Prostate gland (tissue), 2 donors: ENCODE results near the gene RAB3IL1.

Experiments
- CTCF ChIP-seq, 4 experiments: fragments of 200-600 bp in 2 of 4; fragments of 450-650 bp in 2 of 4; sonication (generic) in 2 of 4; IDR thresholded peaks; 1 replicate in 3 of 4; 2 replicates in 1 of 4; pipeline ENCODE4 v1.5.1; 2016 to 2019; ENCODE audit warnings: antibody characterized with exemption in 4 of 4, mild to moderate bottlenecking in 2 of 4, moderate library complexity in 2 of 4
- POLR2A ChIP-seq: fragments of 450-650 bp; IDR thresholded peaks from one replicate; pipeline ENCODE4 v1.6.1; 2016; ENCODE audit warnings: antibody characterized with exemption, mild to moderate bottlenecking
- POLR2AphosphoS5 ChIP-seq: sonication (generic); formaldehyde crosslinking; IDR thresholded peaks from one replicate; pipeline ENCODE4 v1.6.1; 2017; ENCODE audit warnings: antibody characterized with exemption

- TF ChIP-seq POLR2A, result no peak
- TF ChIP-seq CTCF (IDR thresholded peaks at IDR 0.05), result no peak
- TF ChIP-seq POLR2AphosphoS5, result no peak
Observed at GRCh38 chr11:61861634-61862033, 55.7 kb downstream of the RAB3IL1 start.
